HEK293 (cell line): Measurements from ENCODE around the gene GMEB2.

ENCODE experiments used
- EGR2 ChIP-seq: fragments of 450-650 bp; formaldehyde crosslinking; IDR thresholded peaks from 2 replicates; pipeline ENCODE4 v1.5.1; 2016; ENCODE audit warnings: low read depth, missing biosample characterization, missing genetic modification characterization
- GLIS2 ChIP-seq: fragments of 450-650 bp; formaldehyde crosslinking; IDR thresholded peaks from 2 replicates; pipeline ENCODE4 v1.5.1; 2016; ENCODE audit warnings: missing biosample characterization, missing genetic modification characterization
- MZF1 ChIP-seq: fragments of 450-650 bp; formaldehyde crosslinking; IDR thresholded peaks from 2 replicates; pipeline ENCODE4 v1.5.1; 2017; ENCODE audit warnings: missing biosample characterization, missing genetic modification characterization, borderline replicate concordance
- ZFHX2 ChIP-seq: fragments of 450-650 bp; formaldehyde crosslinking; conservative IDR thresholded peaks from 2 replicates; pipeline ENCODE4 v1.5.1; 2016; ENCODE audit warnings: missing biosample characterization, missing genetic modification characterization
- ZFP41 ChIP-seq: fragments of 450-650 bp; formaldehyde crosslinking; IDR thresholded peaks from 2 replicates; pipeline ENCODE4 v1.5.1; 2016; ENCODE audit warnings: missing biosample characterization, missing genetic modification characterization, borderline replicate concordance
- ZIC2 ChIP-seq: fragments of 450-650 bp; formaldehyde crosslinking; IDR thresholded peaks from 2 replicates; pipeline ENCODE4 v1.5.1; 2016; ENCODE audit warnings: missing biosample characterization, missing genetic modification characterization
- ZNF148 ChIP-seq: fragments of 450-650 bp; formaldehyde crosslinking; IDR thresholded peaks from 2 replicates; pipeline ENCODE4 v1.5.0; 2017; ENCODE audit warnings: missing biosample characterization, missing genetic modification characterization, borderline replicate concordance
- ZNF175 ChIP-seq: fragments of 450-650 bp; formaldehyde crosslinking; IDR thresholded peaks from 2 replicates; pipeline ENCODE4 v1.5.1; 2016; ENCODE audit warnings: missing biosample characterization, missing genetic modification characterization
- ZNF2 ChIP-seq: fragments of 450-650 bp; formaldehyde crosslinking; IDR thresholded peaks from 2 replicates; pipeline ENCODE4 v1.5.1; 2016; ENCODE audit warnings: missing biosample characterization, missing genetic modification characterization
- ZNF341 ChIP-seq: fragments of 450-650 bp; formaldehyde crosslinking; IDR thresholded peaks from 2 replicates; pipeline ENCODE4; 2016; ENCODE audit warnings: low read depth, missing biosample characterization, missing genetic modification characterization
- ZNF423 ChIP-seq: fragments of 450-650 bp; formaldehyde crosslinking; IDR thresholded peaks from 2 replicates; pipeline ENCODE4 v1.5.1; 2016; ENCODE audit warnings: missing biosample characterization, missing genetic modification characterization
- ZNF426 ChIP-seq: fragments of 450-650 bp; formaldehyde crosslinking; IDR thresholded peaks from 2 replicates; pipeline ENCODE4 v1.5.1; 2017; ENCODE audit warnings: missing biosample characterization, missing genetic modification characterization, mild to moderate bottlenecking, inconsistent platforms, moderate library complexity
- ZNF549 ChIP-seq: fragments of 450-650 bp; IDR thresholded peaks from 2 replicates; pipeline ENCODE4 v1.5.1; 2018; ENCODE audit warnings: missing biosample characterization, missing genetic modification characterization, mild to moderate bottlenecking, inconsistent platforms, moderate library complexity
- ZNF558 ChIP-seq: fragments of 450-650 bp; formaldehyde crosslinking; IDR thresholded peaks from 2 replicates; pipeline ENCODE4 v1.5.1; 2016; ENCODE audit warnings: missing biosample characterization, missing genetic modification characterization
- ZNF596 ChIP-seq: fragments of 450-650 bp; IDR thresholded peaks from 2 replicates; pipeline ENCODE4 v1.5.0; 2018; ENCODE audit warnings: missing biosample characterization, mild to moderate bottlenecking, missing genetic modification characterization, moderate library complexity
- ZNF692 ChIP-seq: fragments of 450-650 bp; formaldehyde crosslinking; IDR thresholded peaks from 2 replicates; pipeline ENCODE4 v1.5.1; 2016; ENCODE audit warnings: missing biosample characterization, missing genetic modification characterization
- ZNF768 ChIP-seq: fragments of 450-650 bp; formaldehyde crosslinking; IDR thresholded peaks from 2 replicates; pipeline ENCODE4 v1.5.1; 2018; ENCODE audit warnings: missing biosample characterization, mild to moderate bottlenecking, missing genetic modification characterization
- ZNF776 ChIP-seq: fragments of 450-650 bp; formaldehyde crosslinking; IDR thresholded peaks from 2 replicates; pipeline ENCODE4 v1.5.0; 2017; ENCODE audit warnings: missing biosample characterization, missing genetic modification characterization, borderline replicate concordance
- ZNF830 ChIP-seq: fragments of 450-650 bp; IDR thresholded peaks from 2 replicates; pipeline ENCODE4 v1.5.0; 2018; ENCODE audit warnings: missing biosample characterization, missing genetic modification characterization, low read depth, mild to moderate bottlenecking, moderate library complexity
- TF ChIP-seq, protein P1 (sequence below): fragments of 450-650 bp; formaldehyde crosslinking; IDR thresholded peaks from 2 replicates; pipeline ENCODE4 v1.5.1; 2016; ENCODE audit warnings: missing biosample characterization, missing genetic modification characterization
- TF ChIP-seq, protein P2 (sequence below): fragments of 450-650 bp; formaldehyde crosslinking; IDR thresholded peaks from 2 replicates; pipeline ENCODE4 v1.5.1; 2017; ENCODE audit warnings: missing biosample characterization, mild to moderate bottlenecking, missing genetic modification characterization, moderate library complexity
- TF ChIP-seq, protein P3 (sequence below): fragments of 450-650 bp; formaldehyde crosslinking; IDR thresholded peaks from 2 replicates; pipeline ENCODE4 v1.5.1; 2016; ENCODE audit warnings: missing biosample characterization, missing genetic modification characterization
- TF ChIP-seq, protein P4 (sequence below): fragments of 450-650 bp; formaldehyde crosslinking; conservative IDR thresholded peaks from 2 replicates; pipeline ENCODE4 v1.5.1; 2016; ENCODE audit warnings: low read depth, missing biosample characterization, missing genetic modification characterization
- TF ChIP-seq, protein P5 (sequence below): fragments of 450-650 bp; formaldehyde crosslinking; IDR thresholded peaks from 2 replicates; pipeline ENCODE4 v1.5.1; 2016; ENCODE audit warnings: missing biosample characterization, missing genetic modification characterization

GMEB2 gene

GRCh38 chr20:63552481-63553249 is 74.2 kb downstream of the GMEB2 start (continued):
- TF ChIP-seq, protein P1, sequence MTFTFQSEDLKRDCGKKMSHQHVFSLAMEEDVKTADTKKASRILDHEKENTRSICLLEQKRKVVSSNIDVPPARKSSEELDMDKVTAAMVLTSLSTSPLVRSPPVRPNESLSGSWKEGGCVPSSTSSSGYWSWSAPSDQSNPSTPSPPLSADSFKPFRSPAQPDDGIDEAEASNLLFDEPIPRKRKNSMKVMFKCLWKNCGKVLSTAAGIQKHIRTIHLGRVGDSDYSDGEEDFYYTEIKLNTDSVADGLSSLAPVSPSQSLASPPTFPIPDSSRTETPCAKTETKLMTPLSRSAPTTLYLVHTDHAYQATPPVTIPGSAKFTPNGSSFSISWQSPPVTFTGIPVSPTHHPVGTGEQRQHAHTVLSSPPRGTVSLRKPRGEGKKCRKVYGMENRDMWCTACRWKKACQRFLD (tag by site-specific recombination): no peak
- TF ChIP-seq ZNF776 (tag by site-specific recombination) (no peak), ZNF426 (no peak), ZIC2 (peak; percentile 69), ZNF692 (tag by site-specific recombination) (no peak), GLIS2 (tag by site-specific recombination) (peak; percentile 68), ZFP41 (tag by site-specific recombination) (no peak), ZNF596 (tag by site-specific recombination) (no peak), ZNF830 (tag by site-specific recombination) (no peak), ZNF2 (tag by site-specific recombination) (no peak), ZNF148 (tag by site-specific recombination) (no peak), ZNF423 (tag by site-specific recombination) (peak; percentile 56; the same call in 1 of the 2 replicates), ZNF341 (tag by site-specific recombination) (peak; percentile 99), MZF1 (no peak), ZNF558 (no peak), ZFHX2 (tag by site-specific recombination) (peak; percentile 95), ZNF175 (tag by site-specific recombination) (no peak), EGR2 (tag by site-specific recombination) (peak; percentile 96), ZNF768 (tag by site-specific recombination) (no peak), ZNF549 (tag by site-specific recombination) (no peak)
- TF ChIP-seq, protein P2, sequence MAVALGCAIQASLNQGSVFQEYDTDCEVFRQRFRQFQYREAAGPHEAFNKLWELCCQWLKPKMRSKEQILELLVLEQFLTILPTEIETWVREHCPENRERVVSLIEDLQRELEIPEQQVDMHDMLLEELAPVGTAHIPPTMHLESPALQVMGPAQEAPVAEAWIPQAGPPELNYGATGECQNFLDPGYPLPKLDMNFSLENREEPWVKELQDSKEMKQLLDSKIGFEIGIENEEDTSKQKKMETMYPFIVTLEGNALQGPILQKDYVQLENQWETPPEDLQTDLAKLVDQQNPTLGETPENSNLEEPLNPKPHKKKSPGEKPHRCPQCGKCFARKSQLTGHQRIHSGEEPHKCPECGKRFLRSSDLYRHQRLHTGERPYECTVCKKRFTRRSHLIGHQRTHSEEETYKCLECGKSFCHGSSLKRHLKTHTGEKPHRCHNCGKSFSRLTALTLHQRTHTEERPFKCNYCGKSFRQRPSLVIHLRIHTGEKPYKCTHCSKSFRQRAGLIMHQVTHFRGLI (tag by site-specific recombination): no peak
- TF ChIP-seq, protein P3, sequence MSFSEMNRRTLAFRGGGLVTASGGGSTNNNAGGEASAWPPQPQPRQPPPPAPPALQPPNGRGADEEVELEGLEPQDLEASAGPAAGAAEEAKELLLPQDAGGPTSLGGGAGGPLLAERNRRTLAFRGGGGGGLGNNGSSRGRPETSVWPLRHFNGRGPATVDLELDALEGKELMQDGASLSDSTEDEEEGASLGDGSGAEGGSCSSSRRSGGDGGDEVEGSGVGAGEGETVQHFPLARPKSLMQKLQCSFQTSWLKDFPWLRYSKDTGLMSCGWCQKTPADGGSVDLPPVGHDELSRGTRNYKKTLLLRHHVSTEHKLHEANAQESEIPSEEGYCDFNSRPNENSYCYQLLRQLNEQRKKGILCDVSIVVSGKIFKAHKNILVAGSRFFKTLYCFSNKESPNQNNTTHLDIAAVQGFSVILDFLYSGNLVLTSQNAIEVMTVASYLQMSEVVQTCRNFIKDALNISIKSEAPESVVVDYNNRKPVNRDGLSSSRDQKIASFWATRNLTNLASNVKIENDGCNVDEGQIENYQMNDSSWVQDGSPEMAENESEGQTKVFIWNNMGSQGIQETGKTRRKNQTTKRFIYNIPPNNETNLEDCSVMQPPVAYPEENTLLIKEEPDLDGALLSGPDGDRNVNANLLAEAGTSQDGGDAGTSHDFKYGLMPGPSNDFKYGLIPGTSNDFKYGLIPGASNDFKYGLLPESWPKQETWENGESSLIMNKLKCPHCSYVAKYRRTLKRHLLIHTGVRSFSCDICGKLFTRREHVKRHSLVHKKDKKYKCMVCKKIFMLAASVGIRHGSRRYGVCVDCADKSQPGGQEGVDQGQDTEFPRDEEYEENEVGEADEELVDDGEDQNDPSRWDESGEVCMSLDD: no peak
- TF ChIP-seq, protein P4, sequence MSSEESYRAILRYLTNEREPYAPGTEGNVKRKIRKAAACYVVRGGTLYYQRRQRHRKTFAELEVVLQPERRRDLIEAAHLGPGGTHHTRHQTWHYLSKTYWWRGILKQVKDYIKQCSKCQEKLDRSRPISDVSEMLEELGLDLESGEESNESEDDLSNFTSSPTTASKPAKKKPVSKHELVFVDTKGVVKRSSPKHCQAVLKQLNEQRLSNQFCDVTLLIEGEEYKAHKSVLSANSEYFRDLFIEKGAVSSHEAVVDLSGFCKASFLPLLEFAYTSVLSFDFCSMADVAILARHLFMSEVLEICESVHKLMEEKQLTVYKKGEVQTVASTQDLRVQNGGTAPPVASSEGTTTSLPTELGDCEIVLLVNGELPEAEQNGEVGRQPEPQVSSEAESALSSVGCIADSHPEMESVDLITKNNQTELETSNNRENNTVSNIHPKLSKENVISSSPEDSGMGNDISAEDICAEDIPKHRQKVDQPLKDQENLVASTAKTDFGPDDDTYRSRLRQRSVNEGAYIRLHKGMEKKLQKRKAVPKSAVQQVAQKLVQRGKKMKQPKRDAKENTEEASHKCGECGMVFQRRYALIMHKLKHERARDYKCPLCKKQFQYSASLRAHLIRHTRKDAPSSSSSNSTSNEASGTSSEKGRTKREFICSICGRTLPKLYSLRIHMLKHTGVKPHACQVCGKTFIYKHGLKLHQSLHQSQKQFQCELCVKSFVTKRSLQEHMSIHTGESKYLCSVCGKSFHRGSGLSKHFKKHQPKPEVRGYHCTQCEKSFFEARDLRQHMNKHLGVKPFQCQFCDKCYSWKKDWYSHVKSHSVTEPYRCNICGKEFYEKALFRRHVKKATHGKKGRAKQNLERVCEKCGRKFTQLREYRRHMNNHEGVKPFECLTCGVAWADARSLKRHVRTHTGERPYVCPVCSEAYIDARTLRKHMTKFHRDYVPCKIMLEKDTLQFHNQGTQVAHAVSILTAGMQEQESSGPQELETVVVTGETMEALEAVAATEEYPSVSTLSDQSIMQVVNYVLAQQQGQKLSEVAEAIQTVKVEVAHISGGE (tag by site-specific recombination): no peak
- TF ChIP-seq, protein P5, sequence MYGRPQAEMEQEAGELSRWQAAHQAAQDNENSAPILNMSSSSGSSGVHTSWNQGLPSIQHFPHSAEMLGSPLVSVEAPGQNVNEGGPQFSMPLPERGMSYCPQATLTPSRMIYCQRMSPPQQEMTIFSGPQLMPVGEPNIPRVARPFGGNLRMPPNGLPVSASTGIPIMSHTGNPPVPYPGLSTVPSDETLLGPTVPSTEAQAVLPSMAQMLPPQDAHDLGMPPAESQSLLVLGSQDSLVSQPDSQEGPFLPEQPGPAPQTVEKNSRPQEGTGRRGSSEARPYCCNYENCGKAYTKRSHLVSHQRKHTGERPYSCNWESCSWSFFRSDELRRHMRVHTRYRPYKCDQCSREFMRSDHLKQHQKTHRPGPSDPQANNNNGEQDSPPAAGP (tag by site-specific recombination): peak; percentile 72; the same call in 1 of the 2 replicates
